ENCODE measurements around the gene OCRL.
A peak's percentile ranks its signal among the peaks of the same experiment; 100 is the strongest.

Gene OCRL

DNA sequence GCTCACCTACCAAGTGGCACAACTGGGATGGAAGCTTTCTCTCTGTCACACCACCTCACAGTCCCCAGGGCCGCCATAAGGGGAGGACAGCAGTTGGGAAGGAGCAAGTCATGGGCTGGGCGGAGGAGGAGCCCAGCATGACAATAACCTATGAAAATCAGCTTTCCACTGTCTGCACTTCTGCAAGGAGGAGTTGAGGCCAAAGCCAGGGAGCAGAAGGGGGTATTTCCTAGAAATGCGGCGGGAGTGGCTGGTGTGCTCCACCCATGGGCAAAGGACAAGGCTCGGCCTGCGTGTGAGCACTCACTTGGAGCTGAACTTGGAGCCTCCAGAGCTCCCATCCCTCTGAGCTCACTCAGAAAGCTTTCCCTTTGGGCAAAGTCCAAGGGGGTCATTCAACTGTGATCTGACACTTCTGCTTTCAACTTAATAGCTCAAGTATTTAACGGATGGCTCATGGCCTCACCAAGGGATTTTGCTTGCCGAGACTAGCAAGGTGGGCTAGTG is 96.2 kb downstream of the OCRL start:
- DNase-seq (ENCODE audit: low read depth), result no peak

DNA sequence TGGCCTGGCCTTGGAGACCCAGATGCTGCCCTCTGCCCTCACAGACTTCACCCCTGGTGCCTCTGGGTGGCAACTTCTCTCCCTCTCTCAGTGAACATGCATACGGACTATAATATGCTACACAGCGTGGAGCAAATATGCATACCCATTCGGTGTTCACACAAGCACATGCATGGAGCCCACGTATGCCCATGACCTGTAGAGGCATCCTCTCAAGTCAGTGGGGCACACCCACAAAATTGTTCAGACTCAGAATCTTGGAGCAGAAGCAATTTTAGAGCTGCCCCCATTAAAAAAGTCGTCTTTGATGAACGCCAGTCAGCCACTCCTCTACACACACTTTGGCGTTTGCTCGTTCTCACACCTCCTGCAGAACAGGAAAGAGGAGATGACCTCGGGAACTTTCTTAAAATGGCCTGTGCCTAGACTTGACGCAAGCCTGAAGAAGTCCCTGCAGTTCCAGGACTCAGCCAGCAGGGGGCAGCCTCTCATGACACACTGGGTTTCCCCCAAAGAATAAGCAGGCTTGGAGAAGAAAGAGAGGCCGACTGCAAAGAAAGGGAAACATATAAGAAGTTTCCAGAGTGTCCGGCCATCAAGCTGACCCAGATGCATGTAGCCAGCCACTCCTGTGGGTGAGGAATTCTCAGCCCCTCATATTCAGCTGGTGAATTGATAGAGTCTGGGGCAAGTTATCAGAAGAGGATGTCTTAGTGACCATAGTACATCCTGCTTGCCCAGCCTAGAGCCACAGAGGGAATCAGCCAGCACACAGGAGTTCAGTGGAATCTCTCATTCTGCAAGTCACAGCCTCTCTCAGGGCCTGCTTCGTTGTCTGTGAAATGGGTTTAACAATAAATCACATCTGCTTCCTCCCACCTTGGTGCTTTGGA is 97.4 kb downstream of the OCRL start:
- peak; percentile 32 for DNase-seq (ENCODE audit: low read depth)

DNA sequence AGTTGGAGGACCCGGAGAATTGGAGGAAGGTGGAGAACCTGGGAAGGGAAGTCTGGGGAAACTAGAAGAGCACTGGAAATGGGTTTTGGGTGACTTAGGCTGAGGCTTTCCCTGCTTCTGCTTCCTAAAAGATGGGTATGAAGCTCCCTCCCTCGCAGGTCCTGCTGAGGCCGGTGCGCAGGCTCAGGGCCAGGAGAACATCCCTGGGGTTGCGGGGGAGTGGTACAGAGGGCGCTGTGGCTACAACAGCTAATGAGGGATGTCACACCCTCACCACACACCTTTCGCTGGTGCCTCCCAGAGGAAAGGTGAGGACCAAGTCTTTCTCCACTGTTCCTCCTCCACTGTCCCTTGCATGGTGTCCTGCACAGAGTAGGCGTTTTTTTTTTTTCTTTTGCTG is 98.9 kb downstream of the OCRL start:
- no peak for DNase-seq (ENCODE audit: low read depth)

DNA sequence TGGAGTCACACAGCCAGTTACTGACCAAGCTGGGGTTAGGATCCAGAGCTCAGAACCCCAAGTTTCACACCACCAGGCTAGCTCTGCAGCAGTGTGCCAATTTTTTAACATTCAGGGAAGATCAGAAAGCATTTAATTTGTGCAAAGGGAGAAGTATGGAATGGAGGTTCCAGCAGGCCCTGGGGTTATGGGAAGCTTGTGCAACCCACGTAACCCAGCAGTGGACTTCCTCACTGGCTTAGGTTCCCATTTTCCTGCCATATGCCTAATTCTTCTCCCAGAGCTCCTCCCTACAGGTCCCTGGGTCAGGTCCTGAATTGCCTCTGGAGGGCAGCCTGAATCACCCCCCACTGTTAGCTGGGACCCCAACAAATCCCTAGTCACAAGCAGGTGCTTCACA is 100.7 kb downstream of the OCRL start:
- DNase-seq (ENCODE audit: low read depth), result no peak

DNA sequence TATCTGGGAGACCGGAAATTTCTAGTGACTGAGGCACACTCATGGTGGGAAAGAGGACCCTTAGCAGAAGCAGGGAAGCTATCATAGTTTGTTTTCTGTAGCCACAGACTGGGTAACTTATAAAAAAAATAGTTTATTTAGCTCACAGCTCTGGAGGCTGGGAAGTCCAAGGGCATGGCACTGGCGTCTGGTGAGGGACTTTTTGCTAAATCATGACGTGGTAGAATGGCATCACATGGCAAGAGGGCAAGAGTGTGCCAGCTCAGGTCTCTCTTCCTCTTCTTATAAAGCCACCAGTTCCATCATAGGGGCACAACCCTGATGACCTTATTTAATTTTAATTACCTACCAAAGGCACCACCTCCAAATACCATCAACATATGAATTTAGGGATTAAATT is 101.4 kb downstream of the OCRL start:
- DNase-seq (ENCODE audit: low read depth), result no peak

DNA sequence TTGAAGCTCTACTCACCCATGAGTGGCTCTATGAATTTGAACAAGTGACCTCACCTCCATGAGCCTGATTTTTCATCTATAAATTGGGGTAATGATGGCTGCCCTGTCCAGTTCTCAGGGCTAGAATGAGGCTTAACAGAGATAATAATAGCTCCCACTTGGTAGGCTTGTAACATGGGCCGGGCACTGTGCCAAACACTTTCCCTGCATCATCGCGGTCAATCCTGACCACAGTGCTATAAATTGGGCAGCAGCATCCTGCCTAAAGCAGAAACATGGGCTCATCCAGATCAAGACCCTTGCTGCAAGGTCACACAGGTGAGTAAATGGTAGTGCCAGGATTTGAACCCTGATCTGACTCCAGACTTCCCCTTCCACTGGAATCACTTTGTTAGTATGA is 101.9 kb downstream of the OCRL start:
- DNase-seq (ENCODE audit: low read depth), result no peak
